SHP77 (cell line): ENCODE data around the gene NBEAL2.

Experiments used
- DNase-seq, 2 experiments: peaks; one replicate each; lab custom pipeline; 2025; lab: John Stamatoyannopoulos, UW

Gene NBEAL2

GRCh38 chr3:46978985-46979944, at the start of gene NBEAL2:
NBEAL2 (plus strand) TSS chr3:46979666; CDS start chr3:46979862, 196 bp downstream.
- DNase-seq, result peak; percentile 88 to 95

DNA sequence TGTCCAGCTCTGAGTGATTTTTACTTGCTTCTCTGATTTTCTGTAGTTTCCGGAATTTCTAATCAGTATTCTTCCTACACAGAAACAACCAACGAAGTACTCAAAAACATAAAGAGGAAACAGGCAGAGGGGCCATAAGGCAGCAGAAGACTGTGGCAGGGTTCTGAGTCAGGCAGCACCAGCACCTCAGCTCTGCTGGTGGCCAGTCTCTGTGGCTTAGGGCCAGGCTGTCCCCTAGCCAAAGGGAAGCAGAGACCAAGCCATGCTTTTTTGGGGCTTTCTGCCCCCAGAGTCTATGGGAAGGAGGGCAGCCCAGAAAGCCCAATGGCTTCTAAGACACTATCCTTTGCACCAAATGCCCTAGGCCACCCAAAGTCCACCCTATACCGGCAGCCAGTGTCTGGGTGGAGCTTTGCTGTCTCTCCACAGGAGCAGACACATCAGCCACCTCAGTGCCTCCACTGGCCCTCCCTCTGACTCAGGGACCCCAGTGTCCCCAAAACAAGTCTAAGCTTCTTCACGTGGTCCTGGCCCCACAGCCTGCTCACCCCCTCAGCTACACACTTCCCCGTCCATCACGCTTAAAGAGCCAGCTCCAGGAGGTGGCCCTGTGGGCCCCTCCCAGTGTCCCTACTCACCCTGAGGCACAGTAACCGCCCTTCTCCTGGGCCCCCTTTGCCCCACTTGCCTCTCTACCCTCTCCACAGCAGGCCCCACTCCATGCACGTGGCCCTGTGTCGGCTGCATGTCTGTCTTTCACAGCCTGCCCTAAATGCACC, 49.1 kb upstream of the NBEAL2 start:
- DNase-seq, result no peak

DNA sequence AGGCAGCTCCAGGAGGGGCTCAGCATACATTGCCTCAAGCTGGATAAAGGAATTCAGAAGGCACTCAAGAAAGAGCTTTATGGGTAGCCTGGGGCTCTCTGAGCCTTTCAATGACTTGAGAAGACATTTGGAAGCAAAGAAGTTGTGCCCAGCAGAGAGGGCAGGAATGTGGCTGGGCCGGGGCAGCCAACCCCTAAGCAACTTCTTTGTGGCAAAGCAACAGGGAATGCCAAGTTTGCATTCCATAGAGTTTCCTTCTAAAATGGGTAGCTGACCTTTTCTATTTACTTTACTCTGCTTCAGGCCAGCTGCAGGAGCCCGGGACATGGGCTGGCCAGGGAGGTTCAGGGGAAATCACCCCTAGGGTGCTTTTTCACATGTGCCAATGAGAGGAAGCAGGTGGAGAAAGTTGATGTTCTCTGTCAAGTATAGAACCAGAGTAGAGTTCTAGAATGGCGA, 48.5 kb upstream of the NBEAL2 start:
- DNase-seq, result no peak

DNA sequence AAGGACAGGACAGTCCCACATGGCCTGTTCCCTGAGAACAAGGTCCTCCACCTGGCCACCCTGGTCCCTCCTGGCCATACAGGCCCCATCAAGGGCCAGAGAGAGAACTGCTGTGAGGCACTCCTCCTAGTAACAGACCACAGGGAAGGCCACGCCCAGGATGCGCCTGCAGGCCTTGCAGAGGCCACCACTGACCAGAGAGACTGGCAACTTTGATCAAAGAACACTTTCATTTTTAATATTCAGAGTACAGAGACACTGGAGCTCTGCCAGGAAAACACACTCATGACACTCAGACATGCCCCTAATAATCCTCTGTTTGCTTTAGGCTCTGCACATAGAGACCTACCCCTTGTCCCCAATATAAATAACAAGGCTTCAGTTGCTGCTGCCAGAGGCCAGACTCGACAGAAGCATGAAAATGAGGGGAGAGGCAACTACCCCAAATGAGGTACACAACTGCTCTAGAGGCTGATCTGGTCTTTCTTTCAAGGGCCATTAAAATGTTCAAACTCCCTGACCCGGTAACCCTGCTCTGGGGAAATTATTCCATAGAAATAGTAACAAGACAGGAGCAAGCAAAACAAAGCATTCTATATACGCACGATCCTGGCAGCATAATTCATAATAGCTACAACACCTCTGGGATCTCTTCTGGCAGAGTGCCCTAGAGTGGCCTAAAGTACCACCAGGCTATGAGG, 47.7 kb upstream of the NBEAL2 start:
- peak in 1 of 2 experiments; percentile 19 for DNase-seq

- no peak for DNase-seq
Measured at GRCh38 chr3:46932455-46933225, 46.8 kb upstream of the NBEAL2 start.

DNA sequence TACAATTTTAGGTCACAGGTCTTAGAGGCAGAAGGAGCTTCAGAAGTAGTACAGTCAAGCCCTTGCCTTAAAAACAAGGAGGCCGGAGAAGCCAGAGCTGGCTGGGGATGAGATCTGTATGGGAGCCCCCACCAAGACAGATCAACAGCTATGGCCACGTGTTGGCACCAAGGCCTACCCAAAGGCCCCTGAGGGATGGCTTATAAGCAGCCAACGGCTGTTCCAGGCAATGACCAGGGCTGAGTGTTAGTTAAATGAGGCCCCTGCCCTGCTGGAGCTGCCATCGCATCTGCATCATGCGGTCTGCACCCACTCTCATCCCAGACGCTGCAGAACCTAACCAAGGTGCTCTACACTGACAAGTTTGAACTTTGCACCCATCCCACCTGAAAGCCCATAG, 46.2 kb upstream of the NBEAL2 start:
- DNase-seq, result no peak

- DNase-seq, result no peak
Measured at GRCh38 chr3:46934072-46934471, 45.4 kb upstream of the NBEAL2 start.

DNA sequence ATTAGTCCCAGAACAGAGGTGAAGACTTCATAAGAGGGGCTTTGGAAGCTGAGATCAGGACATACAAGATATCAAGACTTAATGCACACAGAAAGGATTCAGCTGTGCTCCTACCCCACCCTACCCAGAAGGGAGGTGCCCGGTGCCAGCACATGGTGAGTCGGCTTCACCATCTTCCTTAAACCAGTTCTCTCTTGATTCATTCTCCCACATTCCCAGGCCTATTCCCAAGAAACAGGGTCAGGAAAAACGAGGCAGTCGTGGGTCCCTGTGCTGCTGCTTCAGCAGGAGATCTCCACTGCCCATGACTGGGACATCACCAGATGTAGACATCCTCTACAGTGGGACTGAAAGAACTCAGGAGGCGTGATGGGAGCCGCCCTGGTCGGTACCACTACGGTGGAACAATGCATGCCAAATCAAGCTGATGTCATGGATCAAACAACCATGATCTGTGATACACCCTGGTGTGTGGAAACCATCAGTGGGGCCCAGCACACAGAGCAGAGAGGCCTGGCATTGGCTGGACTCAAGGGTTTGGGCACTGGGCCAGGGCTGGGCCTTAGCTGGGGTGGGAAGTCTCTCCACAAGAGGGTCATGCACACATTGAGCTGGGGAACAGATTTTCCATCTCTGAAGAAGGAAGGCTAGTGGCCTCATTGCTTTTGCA, 44.8 kb upstream of the NBEAL2 start:
- DNase-seq, result peak; percentile 28 to 29

- peak; percentile 11 to 19 for DNase-seq
Measured at GRCh38 chr3:46935168-46935858, 44.2 kb upstream of the NBEAL2 start.

DNA sequence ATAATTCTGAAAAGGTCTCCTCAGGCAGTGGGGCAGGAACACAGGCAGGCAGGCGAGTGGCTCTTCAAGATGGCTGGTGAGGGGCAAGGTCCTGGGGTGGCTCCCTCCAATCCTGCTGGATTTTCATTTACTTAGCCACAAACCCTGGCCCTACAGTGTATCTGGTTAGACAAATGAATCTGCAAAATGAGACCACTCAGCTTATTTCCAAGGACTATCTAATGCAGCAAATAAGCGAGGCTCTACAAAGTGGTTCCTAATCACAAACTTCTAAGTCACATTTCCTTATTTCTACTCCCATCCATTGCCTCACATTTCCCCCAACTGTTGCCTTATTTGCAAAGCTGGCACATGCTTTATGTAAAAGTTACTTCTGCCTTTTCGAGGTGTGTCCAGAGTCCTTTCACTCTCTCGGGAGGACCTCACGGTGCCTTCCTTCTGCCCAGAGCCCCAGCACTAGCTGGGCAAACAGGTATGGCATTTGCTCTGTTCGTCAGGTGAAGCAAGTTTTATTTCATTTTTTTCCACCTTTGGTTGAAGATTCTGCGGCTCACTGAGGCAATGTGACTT, 43.4 kb upstream of the NBEAL2 start:
- DNase-seq, result no peak

DNA sequence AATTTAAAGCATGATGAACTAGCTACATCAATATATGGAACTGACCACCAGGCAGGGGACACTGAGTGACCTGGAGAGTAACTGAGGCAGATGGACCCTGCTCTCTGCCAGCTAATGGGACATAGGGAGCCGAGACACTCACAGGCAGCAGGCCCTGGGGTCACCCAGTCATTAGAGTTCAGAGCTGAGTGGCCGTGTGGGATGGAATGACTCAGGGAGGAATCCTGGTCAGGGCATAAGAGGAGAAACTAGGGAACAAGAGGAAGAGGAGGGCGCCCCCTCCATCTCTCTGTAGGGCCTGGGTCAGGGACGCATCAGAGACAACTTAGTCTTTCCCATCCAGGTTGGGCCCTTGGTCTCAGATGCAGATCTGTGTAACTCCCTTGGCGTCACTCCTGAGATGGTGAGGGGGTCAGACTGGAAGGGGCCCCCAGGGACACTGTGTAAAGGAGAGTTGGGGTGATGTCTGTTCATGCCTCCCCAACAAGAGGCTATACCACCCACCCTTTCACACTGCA, 42.7 kb upstream of the NBEAL2 start:
- no peak for DNase-seq

GRCh38 chr3:46938118-46938517, 41.3 kb upstream of the NBEAL2 start:
- no peak for DNase-seq

DNA sequence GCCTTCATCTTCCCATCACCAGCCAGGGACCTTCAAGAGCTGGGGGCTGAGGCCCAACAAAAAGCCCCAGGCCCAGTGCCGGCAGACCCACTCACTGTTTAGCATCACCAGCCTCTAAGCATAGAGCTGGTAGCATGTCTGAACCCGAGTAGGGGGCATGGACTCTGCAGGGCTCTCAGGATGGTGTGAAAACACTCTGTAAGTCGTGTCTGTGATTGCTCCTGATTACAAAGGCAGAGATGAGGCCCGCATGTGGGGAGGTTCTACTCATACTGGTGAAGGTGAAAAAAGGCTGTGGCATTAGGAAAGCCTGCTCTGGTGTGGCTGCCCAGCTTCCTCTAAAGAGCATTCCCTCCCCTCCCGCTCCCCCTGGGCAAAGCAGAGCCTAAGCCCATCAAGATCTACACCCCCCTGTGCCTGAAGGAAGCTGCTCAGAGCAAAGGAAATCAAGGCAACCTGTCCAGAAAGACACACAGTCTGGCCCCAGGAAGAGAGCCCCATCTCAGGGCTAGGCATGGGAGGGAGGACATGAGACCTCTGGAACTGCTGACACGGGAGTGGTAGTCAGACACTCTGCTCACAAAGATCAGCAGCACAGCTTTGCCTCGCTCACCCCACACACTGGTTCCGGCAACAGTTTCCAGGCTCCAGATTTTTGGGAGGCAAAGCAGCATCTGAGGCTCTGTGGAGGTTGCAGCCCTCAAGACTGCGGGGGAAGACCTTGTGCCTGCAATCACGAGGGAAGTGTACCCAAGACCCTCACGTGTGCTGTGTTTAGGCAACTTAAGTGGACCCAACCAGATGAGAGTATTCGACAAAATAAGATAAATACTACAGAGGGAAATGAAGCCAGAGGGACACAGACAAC, 39.7 kb upstream of the NBEAL2 start:
- no peak for DNase-seq

- DNase-seq, result no peak
Measured at GRCh38 chr3:46942076-46942475, 37.4 kb upstream of the NBEAL2 start.

GRCh38 chr3:46942481-46943236, 36.8 kb upstream of the NBEAL2 start:
- no peak for DNase-seq

DNA sequence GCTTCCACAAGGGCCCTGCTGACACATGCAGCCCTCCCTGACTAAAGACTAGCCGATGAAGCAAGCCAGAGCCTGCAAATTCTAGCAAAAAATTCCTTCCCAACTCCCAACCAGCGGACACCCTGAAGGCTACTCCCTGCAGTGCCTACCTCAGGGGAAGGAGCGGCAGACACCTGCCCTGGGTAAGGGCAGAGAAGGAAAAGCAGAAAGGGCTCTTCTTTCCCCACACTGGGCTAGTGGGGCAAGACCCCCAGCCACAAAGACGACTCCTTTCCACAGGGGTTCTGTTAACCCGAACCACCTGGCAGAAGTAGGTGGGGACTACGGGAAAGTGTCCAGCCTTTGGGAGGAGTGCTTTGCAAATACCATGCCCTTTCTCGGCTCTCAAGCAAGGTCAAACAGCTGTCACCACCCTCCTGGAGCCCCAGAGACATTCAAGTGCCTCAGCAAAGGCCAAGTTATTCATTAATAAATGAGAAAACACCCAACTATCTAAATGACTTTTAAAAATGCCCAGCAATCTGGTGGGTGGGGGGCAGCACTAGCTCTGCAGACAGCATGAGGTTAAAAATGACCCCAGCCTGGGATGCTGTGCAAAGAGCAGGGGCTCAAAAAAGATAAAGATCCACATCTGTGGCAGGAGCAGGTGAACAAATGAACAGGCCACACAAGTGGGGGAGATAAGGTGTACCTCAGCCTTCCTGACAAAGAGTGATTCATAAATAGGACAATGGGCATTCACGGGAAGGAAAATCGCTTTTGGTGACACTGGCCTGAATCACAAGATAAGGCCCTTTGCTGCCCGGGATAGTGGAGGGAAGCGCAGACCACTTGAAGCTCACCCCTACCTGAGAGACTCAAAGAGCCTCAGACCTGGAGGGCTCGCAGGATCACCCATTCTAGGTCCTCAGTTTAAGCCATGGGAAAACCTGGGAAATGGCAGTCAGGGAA, 36.0 kb upstream of the NBEAL2 start:
- peak in 1 of 2 experiments; percentile 19 for DNase-seq

GRCh38 chr3:46944191-46944590, 35.3 kb upstream of the NBEAL2 start:
- DNase-seq, result no peak
